SKM-1 (cell line): ENCODE measurements around the gene QPCT.
"Not testable (repeated sequence)": the region's sequence is repeated elsewhere in the genome, so short reads cannot be mapped to it uniquely, and the experiment has no call there.

Experiments
- DNase-seq: peaks from one replicate; lab custom pipeline; 2025; ENCODE audit not compliant: unreplicated experiment; lab: John Stamatoyannopoulos, UW

Gene QPCT

GRCh38 chr2:37357530-37357929, 13.1 kb downstream of the QPCT start:
- no peak for DNase-seq

- no peak for DNase-seq
Observed at GRCh38 chr2:37358466-37358865, 14.0 kb downstream of the QPCT start.

DNA sequence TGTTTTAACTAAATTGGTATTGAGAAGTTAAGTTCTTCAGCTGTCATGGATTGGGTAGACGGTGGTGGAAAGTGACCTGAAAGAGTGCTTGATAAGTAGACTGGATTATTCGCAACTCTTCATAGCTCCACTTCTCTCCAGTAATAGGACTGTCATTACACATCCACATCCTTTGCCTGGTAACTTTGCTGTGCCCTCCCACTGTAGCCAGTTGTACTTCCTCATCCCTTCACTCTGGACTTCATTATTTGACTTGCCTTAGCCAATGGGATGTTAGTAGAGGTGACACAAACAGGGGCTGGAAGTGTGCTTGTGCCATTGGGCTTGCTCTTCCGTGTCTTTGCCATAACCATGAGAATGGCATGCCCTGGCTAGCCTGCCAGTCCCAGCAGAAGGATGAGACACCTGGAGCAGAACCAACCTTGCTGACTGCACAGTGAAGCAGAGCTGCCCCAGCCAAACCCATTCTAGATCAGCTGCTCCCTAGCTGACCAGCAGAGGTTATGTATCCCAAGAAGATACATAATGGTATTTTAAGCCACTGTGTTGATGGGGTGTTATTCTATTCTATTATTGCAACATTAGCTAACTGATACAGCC, 16.9 kb downstream of the QPCT start:
- no peak for DNase-seq

- DNase-seq: no peak
Observed at GRCh38 chr2:37361994-37362698, 17.7 kb downstream of the QPCT start.

GRCh38 chr2:37364351-37364750, 19.9 kb downstream of the QPCT start:
- no peak for DNase-seq

DNA sequence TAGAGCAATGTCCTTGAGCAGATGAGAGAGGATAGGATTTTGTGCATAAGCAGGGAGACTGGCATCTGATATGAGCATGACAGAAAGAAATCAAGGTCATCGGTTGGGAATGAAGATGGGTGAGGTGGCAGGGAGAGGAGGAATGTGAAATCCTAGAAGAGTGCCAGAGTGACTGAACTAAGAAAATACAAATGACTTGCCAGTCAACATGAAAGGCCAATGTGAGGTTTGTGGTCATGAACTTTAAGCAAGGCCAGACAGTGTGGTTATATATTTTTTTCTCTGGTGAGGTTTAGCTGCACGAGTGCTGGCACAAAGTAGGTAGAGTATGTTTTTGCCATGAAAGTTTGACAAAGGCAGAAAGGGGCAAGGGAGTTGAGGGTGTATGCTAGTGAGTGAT, 21.2 kb downstream of the QPCT start:
- DNase-seq: no peak

DNA sequence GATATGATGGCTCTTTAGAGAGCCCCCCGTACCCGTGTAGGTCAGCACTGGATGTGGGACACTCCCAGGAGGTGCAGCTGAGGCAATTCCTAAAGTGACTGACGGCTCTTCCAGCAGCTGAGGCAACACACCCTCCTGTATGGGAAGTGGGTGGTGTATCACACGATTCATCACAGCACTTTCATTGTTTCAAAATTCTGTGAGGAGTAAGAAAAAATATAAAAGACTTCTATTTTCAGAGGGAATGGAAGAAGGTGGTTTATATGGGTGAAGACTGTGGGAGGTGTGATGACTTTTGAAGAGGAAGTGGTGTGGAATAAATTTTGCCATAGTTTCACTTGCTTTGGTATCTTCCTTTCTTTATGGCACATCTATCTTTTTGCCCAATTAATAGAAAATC, 22.3 kb downstream of the QPCT start:
- no peak for DNase-seq

DNA sequence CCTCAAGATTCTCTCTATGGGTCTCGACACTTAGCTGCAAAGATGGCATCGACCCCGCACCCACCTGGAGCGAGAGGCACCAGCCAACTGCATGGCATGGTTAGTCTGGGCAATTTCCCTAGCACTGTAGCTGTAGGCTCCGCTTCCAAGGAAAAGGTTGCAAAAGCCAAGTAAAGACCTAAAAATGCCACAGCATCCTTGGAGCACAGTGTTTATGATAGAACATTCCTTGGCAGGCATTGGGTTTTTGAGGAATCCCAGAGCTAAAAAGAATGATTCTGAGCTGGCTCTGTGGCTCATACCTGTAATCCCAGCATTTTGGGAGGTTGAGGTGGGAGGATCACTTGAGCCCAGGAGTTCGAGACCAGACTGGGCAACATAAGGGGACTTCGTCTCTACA, 22.9 kb downstream of the QPCT start:
- no peak for DNase-seq

GRCh38 chr2:37367984-37368383, 23.6 kb downstream of the QPCT start:
- DNase-seq: no peak

- no peak for DNase-seq
Observed at GRCh38 chr2:37370666-37371065, 26.2 kb downstream of the QPCT start.

- DNase-seq: no peak
Observed at GRCh38 chr2:37372000-37372399, 27.6 kb downstream of the QPCT start.

DNA sequence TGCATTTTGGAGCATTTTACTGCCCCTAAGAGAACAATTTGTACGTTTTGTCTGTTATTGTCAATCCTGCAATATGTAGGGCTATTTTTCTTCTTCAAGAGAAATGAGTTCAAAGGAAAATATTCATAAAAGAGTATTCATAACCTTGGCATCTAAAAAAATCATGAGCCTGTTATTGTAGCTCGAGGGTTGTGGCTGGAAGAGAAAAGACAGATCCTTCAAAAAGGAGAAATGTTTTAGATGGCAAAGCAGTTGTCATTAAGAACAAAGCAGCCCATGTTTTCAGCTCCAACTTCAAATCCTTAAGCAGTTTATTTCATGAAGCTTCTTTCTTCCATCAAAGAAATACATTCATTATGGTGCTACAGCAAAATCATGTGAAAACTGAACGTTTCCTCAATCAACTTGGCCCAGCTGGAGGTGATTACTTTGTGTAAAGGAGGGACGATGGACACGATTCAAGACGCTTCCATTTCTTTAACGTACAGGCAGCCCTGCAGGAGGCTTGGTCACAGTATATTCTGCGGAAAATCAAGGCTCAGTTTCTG, 31.4 kb downstream of the QPCT start:
- no peak for DNase-seq

GRCh38 chr2:37376421-37377186, 32.2 kb downstream of the QPCT start:
- no peak for DNase-seq

GRCh38 chr2:37377187-37377532, 32.7 kb downstream of the QPCT start:
- no peak for DNase-seq

- DNase-seq: no peak
Observed at GRCh38 chr2:37378411-37378810, 34.0 kb downstream of the QPCT start.

- no peak for DNase-seq
Observed at GRCh38 chr2:37379881-37380296, 35.5 kb downstream of the QPCT start.

- not testable (repeated sequence) for DNase-seq
Observed at GRCh38 chr2:37380787-37381186, 36.4 kb downstream of the QPCT start.

DNA sequence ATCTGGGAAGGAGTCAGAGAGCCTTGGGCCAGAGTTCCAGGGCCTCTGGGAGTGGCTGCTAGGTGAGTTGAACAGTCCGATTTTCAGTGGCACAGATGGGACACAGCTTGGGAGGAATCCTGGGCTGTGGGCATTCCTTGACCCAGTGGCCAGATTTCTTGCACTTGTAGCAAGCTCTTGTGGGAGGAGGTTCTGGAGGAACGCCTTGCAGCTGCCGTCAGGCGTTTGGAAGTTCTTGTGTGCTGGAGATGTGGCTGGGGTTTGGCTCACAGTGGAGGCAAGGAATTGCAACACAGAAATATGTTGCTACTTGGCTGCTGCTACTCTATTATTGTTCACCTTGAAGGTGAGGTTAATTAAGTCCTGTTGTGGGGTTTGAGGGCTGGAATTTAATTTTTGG, 39.8 kb downstream of the QPCT start:
- not testable (repeated sequence) for DNase-seq

GRCh38 chr2:37387148-37387835, 42.9 kb downstream of the QPCT start:
- no peak for DNase-seq

DNA sequence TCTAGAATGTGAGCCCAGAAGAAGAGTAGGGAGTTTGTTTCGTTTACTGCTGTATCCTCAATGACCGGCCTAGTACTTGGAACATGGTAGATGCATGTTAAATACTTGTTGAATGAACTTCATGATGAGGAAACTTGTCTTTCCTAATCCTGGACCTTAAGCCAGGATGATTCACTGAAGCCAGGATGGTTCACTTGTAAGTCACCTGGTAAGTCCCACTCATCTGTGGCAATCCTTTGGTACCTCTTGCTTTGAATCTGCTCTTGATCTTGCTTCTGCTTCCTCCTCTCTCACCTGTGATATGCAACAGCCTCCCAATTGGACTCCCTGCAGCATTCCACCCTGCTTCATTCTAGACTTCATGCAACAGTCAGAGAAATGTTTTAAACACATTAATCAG, 43.6 kb downstream of the QPCT start:
- no peak for DNase-seq

- DNase-seq: no peak
Observed at GRCh38 chr2:37389395-37389794, 45.0 kb downstream of the QPCT start.
